Middle frontal gyrus (tissue), 1 donor: ENCODE results near the gene SERPINB7.
"Not testable (repeated sequence)": the region's sequence is repeated elsewhere in the genome, so short reads cannot be mapped to it uniquely, and the experiment has no call there.

Source experiments
- DNase-seq: peaks from one replicate; pipeline ENCODE4 v3.0.0-alpha.2; 2015; ENCODE audit warnings: low spot score; ENCODE audit errors: extremely low spot score

Gene SERPINB7, protein sequence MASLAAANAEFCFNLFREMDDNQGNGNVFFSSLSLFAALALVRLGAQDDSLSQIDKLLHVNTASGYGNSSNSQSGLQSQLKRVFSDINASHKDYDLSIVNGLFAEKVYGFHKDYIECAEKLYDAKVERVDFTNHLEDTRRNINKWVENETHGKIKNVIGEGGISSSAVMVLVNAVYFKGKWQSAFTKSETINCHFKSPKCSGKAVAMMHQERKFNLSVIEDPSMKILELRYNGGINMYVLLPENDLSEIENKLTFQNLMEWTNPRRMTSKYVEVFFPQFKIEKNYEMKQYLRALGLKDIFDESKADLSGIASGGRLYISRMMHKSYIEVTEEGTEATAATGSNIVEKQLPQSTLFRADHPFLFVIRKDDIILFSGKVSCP

DNA sequence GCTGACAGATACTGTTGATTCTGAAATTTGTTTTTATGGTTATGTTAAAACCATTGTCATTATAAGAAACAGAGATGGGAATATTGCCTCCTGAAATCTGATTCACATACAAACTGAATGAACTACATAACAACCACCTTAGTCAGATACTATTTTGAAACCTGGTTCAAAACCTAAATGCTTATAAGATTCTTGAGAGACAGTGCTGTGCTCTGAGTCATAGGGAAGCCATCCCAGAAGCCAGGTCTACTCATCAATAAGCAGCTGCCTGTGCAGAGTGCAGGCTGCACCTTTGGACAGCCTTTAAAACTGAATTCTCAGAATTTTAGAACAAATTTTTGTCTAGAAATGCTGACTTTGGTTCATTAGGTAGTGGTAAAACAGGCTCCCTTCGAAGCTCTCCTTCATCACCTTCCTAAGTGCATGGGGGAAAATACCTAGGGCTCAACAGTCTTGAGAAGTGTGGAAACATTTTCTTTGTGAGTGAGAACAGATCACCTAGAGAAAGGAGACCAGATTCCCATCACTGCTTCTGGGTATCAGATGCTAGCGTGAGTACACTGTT lies at the start of gene SERPINB7:
TSS of gene SERPINB7 (plus strand) at position 253 of the 565 bp plus-strand sequence. CDS start 6,955 bp downstream, outside the sequence.
- no peak for DNase-seq

DNA sequence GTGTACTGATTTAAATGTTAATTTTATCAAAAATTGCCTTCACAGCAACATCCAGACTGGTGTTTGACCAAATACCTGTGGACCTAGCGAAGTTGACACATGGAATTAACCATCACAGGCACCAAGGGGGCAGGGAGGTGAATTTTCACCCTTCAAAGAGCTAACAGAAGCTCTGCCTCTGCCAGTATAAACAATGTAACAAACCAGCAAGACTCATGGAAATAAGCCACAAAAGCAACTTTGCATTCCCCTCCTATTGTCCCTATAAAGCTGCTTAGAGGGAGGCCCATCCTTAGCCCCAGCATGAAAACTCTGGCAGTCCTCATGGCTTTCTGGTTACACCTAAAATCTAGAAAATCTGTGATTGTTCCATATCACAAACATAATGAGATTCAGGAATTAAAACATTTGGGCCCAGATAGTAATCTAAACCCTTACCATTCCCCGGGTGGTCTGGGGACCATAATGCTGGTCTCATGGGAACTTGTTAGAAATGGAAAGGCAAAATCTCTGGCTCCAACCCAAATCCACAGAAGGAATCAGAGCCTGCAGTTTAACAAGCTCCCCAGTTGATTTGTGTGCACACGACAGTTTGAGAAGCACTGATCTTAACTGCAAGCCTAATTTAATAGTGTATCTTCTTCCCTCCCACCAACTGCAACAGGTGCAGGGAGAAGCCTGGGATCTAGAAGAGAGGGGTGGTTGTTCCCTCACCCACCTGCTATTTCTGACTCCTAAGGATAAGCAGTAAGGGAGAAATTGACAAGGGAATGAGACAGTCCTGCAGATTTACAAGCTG lies 49.3 kb upstream of the SERPINB7 start:
- DNase-seq: no peak

GRCh38 chr18:63730773-63731172 lies 44.4 kb upstream of the SERPINB7 start:
- no peak for DNase-seq

DNA sequence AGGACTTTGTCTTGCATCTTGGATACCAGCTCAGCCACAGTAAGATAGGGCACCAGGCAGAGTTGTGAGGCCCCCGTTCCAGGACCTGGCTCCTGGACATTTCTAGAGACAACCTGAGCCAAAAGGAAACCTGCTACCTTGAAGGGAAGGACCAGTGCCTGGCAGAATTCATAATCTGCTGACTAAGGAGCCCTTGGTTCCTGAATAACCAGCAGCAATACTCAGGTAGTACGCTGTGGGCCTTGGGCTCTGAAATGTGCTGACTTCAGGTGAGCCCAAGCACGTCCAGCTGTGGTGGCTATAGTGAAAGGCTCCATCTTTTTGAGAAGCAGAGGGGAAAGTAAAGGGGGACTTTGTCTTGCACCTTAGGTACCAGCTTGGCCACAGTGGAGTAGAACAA lies 44.0 kb upstream of the SERPINB7 start:
- DNase-seq: no peak

DNA sequence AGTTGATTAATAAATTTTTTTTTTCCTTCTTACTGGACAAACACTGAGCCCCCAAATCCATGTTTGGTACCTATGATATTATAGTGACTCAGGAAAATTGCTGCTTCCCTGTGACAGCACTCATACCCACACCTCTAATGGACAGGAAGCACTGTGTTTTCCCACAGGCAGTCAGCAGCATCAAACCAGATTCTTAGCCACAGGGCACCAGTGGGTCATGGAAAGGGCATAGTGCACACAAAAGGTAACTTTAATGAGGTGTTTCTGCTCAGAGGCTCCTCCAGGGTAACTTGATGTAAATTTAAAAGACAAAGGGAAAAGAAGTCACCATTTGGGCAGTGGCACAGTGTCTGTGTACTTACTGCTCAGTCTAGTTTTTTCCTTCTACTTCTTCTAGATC lies 38.3 kb upstream of the SERPINB7 start:
- no peak for DNase-seq

DNA sequence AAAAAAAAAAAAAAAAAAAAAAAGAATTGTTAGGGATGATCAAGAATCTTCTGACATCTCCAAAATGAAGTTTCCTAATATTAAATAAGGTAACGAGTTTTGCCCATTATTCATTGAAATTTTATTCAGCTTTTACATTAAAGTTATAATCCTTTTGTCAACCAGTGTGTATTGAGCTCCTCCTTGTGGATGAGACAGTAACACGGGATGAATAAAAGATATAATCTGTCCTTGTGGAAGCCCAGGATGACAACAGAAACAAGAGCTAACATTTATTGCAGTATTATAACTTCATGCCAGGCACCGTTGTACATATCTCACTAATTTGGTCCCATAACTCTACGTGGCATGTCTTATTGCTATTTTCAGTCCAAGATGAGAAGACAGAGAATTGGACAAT lies 33.4 kb upstream of the SERPINB7 start:
- DNase-seq: no peak

DNA sequence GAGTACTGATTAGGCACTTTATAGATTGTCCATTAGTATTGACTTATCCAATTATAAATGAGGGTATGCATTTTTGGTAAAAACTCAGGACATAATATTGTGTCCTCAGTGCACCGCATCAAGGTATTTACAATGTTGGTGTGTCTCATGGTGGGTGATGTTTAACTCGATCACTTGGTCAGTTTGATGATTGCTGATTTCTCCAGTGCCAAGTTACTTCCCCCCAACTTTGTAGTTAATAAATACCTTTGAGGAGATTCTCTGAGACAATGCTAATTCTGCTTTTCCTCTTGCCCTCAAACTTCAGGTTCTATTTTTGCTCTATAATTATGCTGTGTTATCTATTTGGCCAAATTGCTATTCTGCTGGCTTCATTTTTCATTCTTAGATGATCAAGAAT lies 28.2 kb upstream of the SERPINB7 start:
- DNase-seq: no peak

GRCh38 chr18:63749489-63749888 lies 25.7 kb upstream of the SERPINB7 start:
- DNase-seq: no peak

- DNase-seq: no peak
Measured at GRCh38 chr18:63752636-63753035, 22.6 kb upstream of the SERPINB7 start.

GRCh38 chr18:63753676-63754075 lies 21.5 kb upstream of the SERPINB7 start:
- DNase-seq: no peak

GRCh38 chr18:63757541-63757940 lies 17.7 kb upstream of the SERPINB7 start:
- DNase-seq: no peak

DNA sequence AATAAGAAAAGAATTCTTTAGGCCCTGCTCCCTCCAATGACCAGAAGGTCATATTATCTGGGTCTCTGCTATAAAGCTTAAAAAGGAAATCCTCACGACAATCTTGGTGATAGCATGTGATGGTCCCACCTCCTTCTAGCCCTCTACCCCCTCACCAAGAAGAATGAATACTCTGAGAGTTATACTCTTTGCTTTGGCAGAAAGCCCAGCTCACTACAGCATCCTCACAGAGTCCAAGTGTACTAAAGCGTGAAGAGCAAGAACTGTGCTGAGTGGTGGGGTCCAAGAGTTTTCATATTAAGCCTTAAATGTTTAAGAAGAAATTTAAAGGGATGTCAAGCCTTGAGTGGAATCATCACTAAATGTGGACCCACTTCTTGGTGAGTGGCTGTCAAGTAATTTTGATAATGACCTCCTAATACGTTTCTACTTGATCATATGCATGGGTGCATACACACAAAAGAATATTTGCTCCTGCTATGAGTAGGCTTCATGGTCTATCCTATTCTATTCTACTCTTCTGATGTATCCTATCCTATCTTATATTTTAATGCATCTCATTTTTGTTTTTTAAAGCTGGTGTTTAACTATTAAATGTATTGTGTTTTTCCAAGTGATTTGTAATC lies 16.5 kb upstream of the SERPINB7 start:
- DNase-seq: no peak

- not testable (repeated sequence) for DNase-seq
Measured at GRCh38 chr18:63759786-63760185, 15.4 kb upstream of the SERPINB7 start.

GRCh38 chr18:63762518-63762917 lies 12.7 kb upstream of the SERPINB7 start:
- no peak for DNase-seq

- no peak for DNase-seq
Measured at GRCh38 chr18:63763831-63764600, 11.2 kb upstream of the SERPINB7 start.

DNA sequence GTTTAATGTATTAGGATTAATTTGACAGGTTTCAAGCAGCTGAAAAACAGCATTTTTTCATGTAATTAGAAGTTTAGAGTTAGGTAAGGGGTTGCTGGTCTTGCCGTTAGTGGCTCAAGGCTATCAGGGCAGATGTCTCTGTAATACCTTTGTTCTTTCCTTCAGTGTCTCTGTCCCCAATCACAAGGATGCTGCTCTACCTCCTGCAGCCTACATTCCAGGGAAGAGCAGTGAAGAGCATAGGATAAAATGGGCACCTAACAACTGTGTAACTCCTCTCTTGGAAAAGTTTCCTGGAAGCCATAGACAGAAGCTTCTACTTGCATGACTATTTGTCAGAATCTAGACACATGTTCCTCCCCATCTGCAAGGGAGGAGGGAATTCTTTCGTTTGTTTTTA lies 9.4 kb upstream of the SERPINB7 start:
- DNase-seq: no peak

- DNase-seq: no peak
Measured at GRCh38 chr18:63773551-63773950, 1.7 kb upstream of the SERPINB7 start.

- DNase-seq: no peak
Measured at GRCh38 chr18:63774511-63774910, 707 bp upstream of the SERPINB7 start.

GRCh38 chr18:63779386-63779785 lies 4.2 kb downstream of the SERPINB7 start:
- no peak for DNase-seq

- DNase-seq: no peak
Measured at GRCh38 chr18:63783394-63783793, 8.2 kb downstream of the SERPINB7 start.
